Glutamatergic neuron (in vitro differentiated cells): ENCODE data around the gene C15orf39. TPM values are rescaled to one million over a fixed set of nuclear protein-coding genes. Genes with fewer than 3 reads are reported as not detected.
"Not testable (repeated sequence)": the region's sequence is repeated elsewhere in the genome, so short reads cannot be mapped to it uniquely, and the experiment has no call there.

Source experiments
- DNase-seq: peaks from one replicate; pipeline ENCODE4 v3.0.0; 2022
- H3K27ac Mint-ChIP-seq: one replicate; pipeline ENCODE4 v1.8.0; 2020; ENCODE audit warnings: mild to moderate bottlenecking, mixed read lengths, inconsistent platforms; ENCODE audit not compliant: unreplicated experiment
- H3K27me3 Mint-ChIP-seq: one replicate; pipeline ENCODE4 v1.8.0; 2020; ENCODE audit warnings: mild to moderate bottlenecking, moderate library complexity, mixed read lengths, inconsistent platforms; ENCODE audit not compliant: unreplicated experiment
- H3K36me3 Mint-ChIP-seq: one replicate; pipeline ENCODE4 v1.8.0; 2020; ENCODE audit warnings: mild to moderate bottlenecking, mixed read lengths, inconsistent platforms; ENCODE audit not compliant: unreplicated experiment
- H3K4me1 Mint-ChIP-seq: one replicate; pipeline ENCODE4 v1.8.0; 2020; ENCODE audit warnings: mild to moderate bottlenecking, low read depth, mixed read lengths, inconsistent platforms; ENCODE audit not compliant: unreplicated experiment
- H3K4me3 Mint-ChIP-seq: one replicate; pipeline ENCODE4 v1.8.0; 2020; ENCODE audit warnings: mild to moderate bottlenecking, mixed read lengths, inconsistent platforms; ENCODE audit not compliant: unreplicated experiment
- H3K9me3 Mint-ChIP-seq: one replicate; pipeline ENCODE4 v1.8.0; 2020; ENCODE audit warnings: mild to moderate bottlenecking, moderate library complexity, mixed read lengths, inconsistent platforms; ENCODE audit not compliant: unreplicated experiment
- total RNA-seq: library from RNA; stranded (reverse); fragmentation: NEBNext Ultra II Directional; extraction: Animal tissue kit (Norgen Biotek cat#: 25700); gene quantifications from one replicate; pipeline ENCODE4 v1.2.1, GENCODE V29; 2021; ENCODE audit not compliant: unreplicated experiment
- TF ChIP-seq, protein P1 (sequence below): fragments of 200-600 bp; sonication (generic); IDR thresholded peaks from one replicate; pipeline ENCODE4 v1.5.0; 2021; ENCODE audit not compliant: partially characterized antibody, unreplicated experiment

Gene C15orf39
- total RNA-seq, 1 donor from 2014 or later = 9.0 TPM

DNA sequence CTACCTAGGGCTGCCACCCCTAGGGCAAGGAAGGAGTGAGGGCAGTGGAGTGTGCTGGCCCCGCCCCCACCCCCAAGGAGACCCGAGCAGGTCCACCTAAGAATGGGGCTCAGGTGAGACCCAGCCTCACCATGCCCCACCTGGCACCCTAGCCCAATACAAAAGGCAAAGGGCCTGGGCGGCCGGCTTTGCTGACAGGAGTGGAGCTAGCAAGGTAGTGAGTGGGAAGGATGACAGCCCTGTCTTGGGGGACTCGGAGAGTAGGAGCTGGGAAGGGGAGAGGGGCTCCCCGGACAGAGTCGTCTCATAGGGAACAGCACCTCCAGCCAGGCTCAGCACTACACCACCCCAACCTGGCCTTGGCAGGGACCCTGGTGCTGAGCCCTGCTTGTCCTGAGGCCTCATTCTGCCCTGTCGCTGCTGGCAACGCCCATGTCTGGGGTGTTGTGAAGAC lies 12.1 kb downstream of the C15orf39 start:
- H3K27me3 Mint-ChIP-seq = peaks cover 3% of the 10 kb centered on the region
- H3K4me3 Mint-ChIP-seq = no peak overlapping the region
- DNase-seq = no peak
- no peak overlapping the region for H3K27ac Mint-ChIP-seq
- no peaks in the 10 kb centered on the region for H3K36me3 Mint-ChIP-seq
- peaks cover 3% of the 10 kb centered on the region for H3K9me3 Mint-ChIP-seq
- TF ChIP-seq, protein P1, sequence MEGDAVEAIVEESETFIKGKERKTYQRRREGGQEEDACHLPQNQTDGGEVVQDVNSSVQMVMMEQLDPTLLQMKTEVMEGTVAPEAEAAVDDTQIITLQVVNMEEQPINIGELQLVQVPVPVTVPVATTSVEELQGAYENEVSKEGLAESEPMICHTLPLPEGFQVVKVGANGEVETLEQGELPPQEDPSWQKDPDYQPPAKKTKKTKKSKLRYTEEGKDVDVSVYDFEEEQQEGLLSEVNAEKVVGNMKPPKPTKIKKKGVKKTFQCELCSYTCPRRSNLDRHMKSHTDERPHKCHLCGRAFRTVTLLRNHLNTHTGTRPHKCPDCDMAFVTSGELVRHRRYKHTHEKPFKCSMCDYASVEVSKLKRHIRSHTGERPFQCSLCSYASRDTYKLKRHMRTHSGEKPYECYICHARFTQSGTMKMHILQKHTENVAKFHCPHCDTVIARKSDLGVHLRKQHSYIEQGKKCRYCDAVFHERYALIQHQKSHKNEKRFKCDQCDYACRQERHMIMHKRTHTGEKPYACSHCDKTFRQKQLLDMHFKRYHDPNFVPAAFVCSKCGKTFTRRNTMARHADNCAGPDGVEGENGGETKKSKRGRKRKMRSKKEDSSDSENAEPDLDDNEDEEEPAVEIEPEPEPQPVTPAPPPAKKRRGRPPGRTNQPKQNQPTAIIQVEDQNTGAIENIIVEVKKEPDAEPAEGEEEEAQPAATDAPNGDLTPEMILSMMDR = no peak
- peaks cover 10% of the 10 kb centered on the region for H3K4me1 Mint-ChIP-seq

DNA sequence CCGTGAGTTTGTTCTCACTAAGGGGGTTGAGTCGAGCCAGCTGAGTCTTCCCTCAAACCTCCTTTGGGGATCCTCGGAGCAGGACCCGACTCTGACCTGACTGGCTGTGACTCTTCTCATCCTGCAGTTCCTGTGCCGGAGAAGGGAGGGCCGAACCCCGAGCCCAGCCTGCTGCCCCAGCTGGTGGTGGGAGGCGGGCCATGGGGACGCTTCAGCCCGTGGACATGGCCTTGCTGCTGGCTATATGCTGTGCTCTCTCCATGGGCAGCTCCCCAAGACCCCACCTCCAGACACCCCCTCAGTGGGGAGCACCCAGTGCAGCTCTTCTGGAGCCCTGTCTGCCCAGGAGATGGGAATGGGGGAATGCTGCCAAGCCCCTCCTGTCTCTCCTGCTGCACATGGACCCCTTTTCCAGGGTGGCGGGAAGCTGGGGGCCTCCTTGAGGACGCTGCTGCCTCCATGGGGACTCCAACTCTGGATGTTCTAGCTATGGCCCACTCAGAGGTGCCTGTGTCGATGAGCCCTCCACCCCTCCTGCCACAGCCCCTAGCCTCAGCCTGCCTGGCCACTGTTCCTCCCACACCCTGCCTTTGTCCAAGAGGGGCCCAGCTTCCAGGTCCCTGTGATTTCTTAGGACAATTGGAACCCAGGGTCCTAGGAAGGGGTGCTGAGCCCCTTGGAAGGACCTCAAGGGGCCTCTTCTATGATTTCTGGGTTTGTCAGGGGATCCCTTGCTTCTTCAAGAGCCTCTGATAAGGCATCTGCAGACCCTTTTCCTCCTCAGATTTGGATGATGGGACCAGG lies 12.8 kb downstream of the C15orf39 start:
- H3K27ac Mint-ChIP-seq = no peak overlapping the region
- no peaks in the 10 kb centered on the region for H3K36me3 Mint-ChIP-seq
- H3K27me3 Mint-ChIP-seq = no peaks in the 10 kb centered on the region
- H3K4me1 Mint-ChIP-seq = peaks cover 4% of the 10 kb centered on the region
- no peak overlapping the region for H3K4me3 Mint-ChIP-seq
- DNase-seq = no peak
- H3K9me3 Mint-ChIP-seq = peaks cover 3% of the 10 kb centered on the region
- TF ChIP-seq, protein P1 = no peak

DNA sequence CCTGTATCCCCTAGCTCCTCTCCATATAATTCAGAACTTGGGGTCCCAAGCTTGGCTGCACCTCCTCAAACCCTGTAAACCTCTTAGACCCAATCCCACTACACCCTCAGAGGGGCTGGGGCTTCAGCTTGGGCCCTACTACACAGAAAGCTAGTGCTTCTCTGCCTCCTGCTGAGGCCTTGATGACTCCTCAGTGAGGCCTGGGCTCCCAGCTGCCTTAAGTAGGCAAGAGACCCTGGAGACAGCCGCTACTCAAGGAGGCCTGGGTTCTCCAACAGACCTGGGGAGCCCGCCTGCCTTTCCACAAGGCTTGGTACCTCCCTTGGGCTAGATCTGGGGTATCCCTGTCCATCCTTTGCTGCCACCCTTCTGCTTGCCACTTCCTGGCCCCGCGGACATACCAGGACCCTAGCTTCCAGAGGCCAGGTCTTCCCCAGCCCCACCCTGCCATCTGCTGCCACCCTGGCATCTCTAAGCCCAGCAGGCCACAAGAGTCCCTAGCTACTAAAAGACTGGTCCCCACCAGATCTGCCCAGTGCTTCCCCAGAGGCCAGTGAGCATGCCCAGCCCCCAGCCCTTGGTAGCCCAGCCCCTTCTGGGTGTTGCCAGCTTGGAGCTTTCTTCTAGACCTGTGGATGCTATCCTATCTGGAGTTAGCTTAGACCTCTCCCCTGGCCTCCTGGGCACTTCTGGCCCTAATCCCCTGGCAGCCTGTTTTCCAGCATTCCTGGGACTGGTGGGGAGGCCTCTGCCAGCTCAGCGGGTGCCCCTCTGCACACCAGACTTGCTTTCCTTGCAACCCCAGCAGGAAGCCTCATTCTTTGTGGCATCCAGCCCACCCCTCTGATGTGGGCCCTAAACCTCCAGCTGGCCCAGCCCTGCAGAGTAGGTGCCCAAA lies 13.7 kb downstream of the C15orf39 start:
- Mint-ChIP-seq H3K27ac (no peak overlapping the region), H3K36me3 (no peaks in the 10 kb centered on the region), H3K4me3 (no peak overlapping the region), H3K27me3 (no peaks in the 10 kb centered on the region), H3K4me1 (peaks cover 3% of the 10 kb centered on the region), H3K9me3 (peaks cover 3% of the 10 kb centered on the region)
- no peak for DNase-seq
- TF ChIP-seq, protein P1 = no peak

DNA sequence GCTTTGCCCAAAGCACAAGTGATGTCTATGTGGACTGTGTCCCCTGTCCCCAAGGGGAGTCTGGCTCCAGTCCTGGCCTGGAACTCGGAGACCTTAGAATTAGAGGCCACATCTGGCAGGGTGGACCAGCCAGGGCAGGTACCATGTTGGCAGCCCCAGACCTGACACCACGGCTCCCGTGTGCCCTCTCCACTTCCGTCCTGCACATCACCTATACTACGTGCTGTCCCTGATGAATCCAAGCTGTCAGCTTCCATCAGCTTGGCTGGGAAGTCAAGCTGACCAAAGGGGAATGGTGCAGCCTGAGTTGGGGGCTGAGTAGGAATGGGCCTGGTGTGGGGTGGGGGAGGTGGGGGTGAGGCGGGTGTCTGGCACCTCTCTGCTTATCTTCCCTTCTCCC lies 15.3 kb downstream of the C15orf39 start:
- TF ChIP-seq, protein P1 = no peak
- no peak for DNase-seq
- Mint-ChIP-seq H3K4me1 (peaks cover 3% of the 10 kb centered on the region), H3K27me3 (no peaks in the 10 kb centered on the region), H3K4me3 (no peak overlapping the region), H3K36me3 (no peaks in the 10 kb centered on the region), H3K27ac (no peak overlapping the region), H3K9me3 (peaks cover 3% of the 10 kb centered on the region)

DNA sequence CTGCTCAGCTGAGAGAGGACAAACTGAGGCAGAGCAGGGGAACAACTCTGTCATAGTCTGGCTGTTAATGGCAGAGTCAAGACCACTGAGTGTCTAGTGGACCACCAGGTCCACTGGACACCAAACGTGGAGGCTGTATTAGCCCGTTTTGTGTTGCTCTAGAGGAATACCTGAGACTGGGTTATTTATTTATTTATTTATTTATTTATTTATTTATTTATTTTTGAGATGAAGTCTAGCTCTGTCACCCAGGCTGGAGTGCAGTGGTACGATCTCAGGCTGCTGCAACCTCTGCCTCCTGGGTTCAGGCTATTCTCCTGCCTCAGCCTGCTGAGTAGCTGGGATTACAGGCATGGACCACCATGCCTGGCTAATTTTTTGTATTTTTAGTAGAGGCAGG lies 15.9 kb downstream of the C15orf39 start:
- H3K36me3 Mint-ChIP-seq, H3K27me3 Mint-ChIP-seq, H3K9me3 Mint-ChIP-seq, H3K27ac Mint-ChIP-seq, H3K4me1 Mint-ChIP-seq, H3K4me3 Mint-ChIP-seq, DNase-seq: not testable (repeated sequence)

DNA sequence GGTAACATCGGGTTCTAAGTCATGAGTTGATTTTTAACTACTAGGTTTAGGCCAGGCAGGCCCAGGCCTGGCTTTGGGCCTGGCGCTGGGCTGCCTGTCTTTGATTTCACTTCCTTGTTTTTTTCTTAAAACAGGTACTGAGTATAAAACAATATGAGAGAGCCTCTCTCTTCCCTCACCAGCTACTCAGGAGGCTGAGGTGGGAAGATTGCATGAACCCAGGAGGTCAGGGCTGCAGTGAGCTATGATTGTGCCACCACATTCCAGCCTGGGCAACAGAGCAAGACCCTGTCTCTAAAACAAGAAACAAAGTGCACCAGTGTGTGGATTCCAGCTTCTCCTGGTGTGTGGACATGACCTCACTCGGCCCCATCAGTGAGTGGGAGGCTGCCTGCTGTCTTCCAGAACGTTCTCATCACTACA lies 17.8 kb downstream of the C15orf39 start:
- H3K4me3 Mint-ChIP-seq, DNase-seq, H3K4me1 Mint-ChIP-seq, H3K9me3 Mint-ChIP-seq, H3K36me3 Mint-ChIP-seq, H3K27me3 Mint-ChIP-seq, H3K27ac Mint-ChIP-seq: not testable (repeated sequence)
